ENCODE data around the gene ATP9B. TPM values are rescaled to one million over a fixed set of nuclear protein-coding genes. Genes with fewer than 3 reads are reported as not detected.

Gene ATP9B
- polyA plus RNA-seq, 1 of the 3 experiments (the other 2 are of a cell fraction): 11.2 TPM

DNA sequence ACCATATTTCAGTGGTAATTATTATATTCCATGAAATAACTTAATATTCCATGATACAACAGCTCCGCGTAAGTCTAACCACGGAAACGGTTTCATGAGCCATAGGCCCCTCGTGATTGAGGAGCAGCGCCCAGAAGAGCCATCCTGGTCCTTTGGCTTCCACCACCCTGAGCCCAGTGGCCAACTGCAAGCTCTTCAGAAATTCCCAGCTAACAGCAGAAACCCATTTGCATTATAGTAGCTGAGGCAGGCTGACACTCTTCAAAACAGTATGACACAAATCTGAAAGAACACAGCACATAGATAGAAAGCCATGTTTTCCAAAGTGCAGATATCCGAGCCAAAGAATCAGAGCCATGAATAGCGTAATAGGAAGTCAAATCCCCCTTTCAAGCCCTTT lies 205.6 kb downstream of the ATP9B start:
- Histone ChIP-seq H3K79me2 (ENCODE audit: insufficient read depth) (no peaks in the 10 kb centered on the region), H4K20me1 (ENCODE audit: insufficient read depth) (no peaks in the 10 kb centered on the region), H3K36me3 (replicated peaks in 1 of 2; ENCODE audit: control insufficient read depth in 1 of 2, insufficient read depth in 2 of 2, low read length in 1 of 2) (peaks cover 0 to 2% of the 10 kb centered on the region in 2 experiments), H3K27me3 (ENCODE audit: insufficient read depth) (no peaks in the 10 kb centered on the region), H3K4me2 (no peak overlapping the region), H3K4me3 (ENCODE audit: low read depth in 2 of 2, low read length in 1 of 2) (no peak overlapping the region), H2AFZ (ENCODE audit: low read depth) (no peak overlapping the region), H3F3A (replicated peaks; ENCODE audit: insufficient read depth) (no peaks in the 10 kb centered on the region), H3K4me1 (ENCODE audit: control insufficient read depth in 1 of 2, insufficient read depth in 2 of 2, low read depth in 1 of 2, low read length in 1 of 2) (peaks cover 0 to 8% of the 10 kb centered on the region in 2 experiments; a peak in 1 of 4 replicates), H3K9ac (no peak overlapping the region), H3K9me3 (no peaks in the 10 kb centered on the region), H3K9me2 (no peaks in the 10 kb centered on the region), H3K27ac (ENCODE audit: low read depth in 2 of 2, low read length in 1 of 2) (no peak overlapping the region)
- POLR2A ChIA-PET: no interaction called here
- CTCF ChIA-PET: interaction anchor here (1.1 to 1.3 kb wide), 2 partner anchors 17 to 24 kb away, joined by 3 read pairs; no protein-coding TSS in a partner anchor
- WGBS (ENCODE audit: low lambda C conversion rate): 96% methylated on average over 8 of the region's 8 CpGs
- DNase-seq: no peak
- TF ChIP-seq CTCF (IDR thresholded peaks at IDR 0.05): no peak

DNA sequence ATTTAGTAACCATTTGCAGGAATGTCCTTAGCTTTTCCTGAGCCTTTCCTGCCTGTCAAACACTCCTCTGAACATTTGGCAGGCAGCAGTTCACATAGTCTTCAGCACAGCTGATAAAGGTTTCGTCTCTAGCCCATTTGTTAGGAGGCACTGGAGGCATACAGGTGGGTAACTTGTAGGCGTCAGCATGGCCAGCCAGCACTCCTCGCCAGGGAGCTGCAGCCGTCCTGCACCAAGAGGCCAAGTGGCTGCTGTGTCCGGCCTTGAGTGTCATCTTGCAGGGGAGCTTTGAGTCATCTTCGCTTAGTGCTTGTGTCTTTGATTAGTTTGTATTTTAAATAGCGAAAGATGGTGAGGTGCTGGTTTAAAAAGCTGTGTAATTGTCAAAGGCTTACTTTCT lies 206.3 kb downstream of the ATP9B start:
- no peaks in the 10 kb centered on the region for H3K9me3 ChIP-seq
- H3K4me3 ChIP-seq (ENCODE audit: low read depth in 2 of 2, low read length in 1 of 2): no peak overlapping the region
- H3F3A ChIP-seq (replicated peaks; ENCODE audit: insufficient read depth): no peaks in the 10 kb centered on the region
- H3K27me3 ChIP-seq (ENCODE audit: insufficient read depth): no peaks in the 10 kb centered on the region
- H3K79me2 ChIP-seq (ENCODE audit: insufficient read depth): no peaks in the 10 kb centered on the region
- ChIA-PET CTCF (interaction anchor here (1.1 to 1.3 kb wide), 2 partner anchors 17 to 25 kb away, joined by 3 read pairs; no protein-coding TSS in a partner anchor), POLR2A (no interaction called here)
- peaks cover 1 to 5% of the 10 kb centered on the region in 2 experiments for H3K36me3 ChIP-seq (replicated peaks in 1 of 2; ENCODE audit: control insufficient read depth in 1 of 2, insufficient read depth in 2 of 2, low read length in 1 of 2)
- no peak for DNase-seq
- H4K20me1 ChIP-seq (ENCODE audit: insufficient read depth): no peaks in the 10 kb centered on the region
- H3K4me2 ChIP-seq: no peak overlapping the region
- H3K27ac ChIP-seq (ENCODE audit: low read depth in 2 of 2, low read length in 1 of 2): no peak overlapping the region
- no peak overlapping the region for H2AFZ ChIP-seq (ENCODE audit: low read depth)
- H3K9me2 ChIP-seq: no peaks in the 10 kb centered on the region
- H3K9ac ChIP-seq: no peak overlapping the region
- peaks cover 0 to 8% of the 10 kb centered on the region in 2 experiments; a peak in 1 of 4 replicates for H3K4me1 ChIP-seq (ENCODE audit: control insufficient read depth in 1 of 2, insufficient read depth in 2 of 2, low read depth in 1 of 2, low read length in 1 of 2)
- 100% methylated on average over 7 of the region's 7 CpGs for WGBS (ENCODE audit: low lambda C conversion rate)
- TF ChIP-seq IRF3 (IDR thresholded peaks at IDR 0.05; ENCODE audit: low read depth, low read length) (no peak), NFIC (IDR thresholded peaks at IDR 0.05; ENCODE audit: borderline replicate concordance) (no peak), GABPA (IDR thresholded peaks at IDR 0.05; ENCODE audit: low read depth) (no peak), NRF1 (IDR thresholded peaks at IDR 0.05; ENCODE audit: low read depth, low read length) (no peak), MEF2A (IDR thresholded peaks at IDR 0.05; ENCODE audit: borderline replicate concordance, low read depth) (no peak), USF1 (IDR thresholded peaks at IDR 0.05; ENCODE audit: borderline replicate concordance, low read depth) (no peak), ELF1 (IDR thresholded peaks at IDR 0.05) (no peak), CHD2 (IDR thresholded peaks at IDR 0.05; ENCODE audit: low read length, partially characterized antibody) (no peak), TAF1 (IDR thresholded peaks at IDR 0.05; ENCODE audit: borderline replicate concordance, low read depth, low read length) (no peak), MAX (IDR thresholded peaks at IDR 0.05; ENCODE audit: low read depth) (no peak), SIN3A (IDR thresholded peaks at IDR 0.05; ENCODE audit: borderline replicate concordance, low read depth, low read length) (no peak)
- TF ChIP-seq, protein P1, sequence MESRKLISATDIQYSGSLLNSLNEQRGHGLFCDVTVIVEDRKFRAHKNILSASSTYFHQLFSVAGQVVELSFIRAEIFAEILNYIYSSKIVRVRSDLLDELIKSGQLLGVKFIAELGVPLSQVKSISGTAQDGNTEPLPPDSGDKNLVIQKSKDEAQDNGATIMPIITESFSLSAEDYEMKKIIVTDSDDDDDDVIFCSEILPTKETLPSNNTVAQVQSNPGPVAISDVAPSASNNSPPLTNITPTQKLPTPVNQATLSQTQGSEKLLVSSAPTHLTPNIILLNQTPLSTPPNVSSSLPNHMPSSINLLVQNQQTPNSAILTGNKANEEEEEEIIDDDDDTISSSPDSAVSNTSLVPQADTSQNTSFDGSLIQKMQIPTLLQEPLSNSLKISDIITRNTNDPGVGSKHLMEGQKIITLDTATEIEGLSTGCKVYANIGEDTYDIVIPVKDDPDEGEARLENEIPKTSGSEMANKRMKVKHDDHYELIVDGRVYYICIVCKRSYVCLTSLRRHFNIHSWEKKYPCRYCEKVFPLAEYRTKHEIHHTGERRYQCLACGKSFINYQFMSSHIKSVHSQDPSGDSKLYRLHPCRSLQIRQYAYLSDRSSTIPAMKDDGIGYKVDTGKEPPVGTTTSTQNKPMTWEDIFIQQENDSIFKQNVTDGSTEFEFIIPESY (IDR thresholded peaks at IDR 0.05; ENCODE audit: borderline replicate concordance, low read depth): no peak
- TF ChIP-seq, protein P2, sequence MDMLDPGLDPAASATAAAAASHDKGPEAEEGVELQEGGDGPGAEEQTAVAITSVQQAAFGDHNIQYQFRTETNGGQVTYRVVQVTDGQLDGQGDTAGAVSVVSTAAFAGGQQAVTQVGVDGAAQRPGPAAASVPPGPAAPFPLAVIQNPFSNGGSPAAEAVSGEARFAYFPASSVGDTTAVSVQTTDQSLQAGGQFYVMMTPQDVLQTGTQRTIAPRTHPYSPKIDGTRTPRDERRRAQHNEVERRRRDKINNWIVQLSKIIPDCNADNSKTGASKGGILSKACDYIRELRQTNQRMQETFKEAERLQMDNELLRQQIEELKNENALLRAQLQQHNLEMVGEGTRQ (IDR thresholded peaks at IDR 0.05; ENCODE audit: borderline replicate concordance, low read depth, low read length): no peak
